ENCODE data around the gene CPT1B.

GRCh38 chr22:50625131-50625567 lies 46.9 kb upstream of the CPT1B start:
- TF ChIP-seq, protein P1, sequence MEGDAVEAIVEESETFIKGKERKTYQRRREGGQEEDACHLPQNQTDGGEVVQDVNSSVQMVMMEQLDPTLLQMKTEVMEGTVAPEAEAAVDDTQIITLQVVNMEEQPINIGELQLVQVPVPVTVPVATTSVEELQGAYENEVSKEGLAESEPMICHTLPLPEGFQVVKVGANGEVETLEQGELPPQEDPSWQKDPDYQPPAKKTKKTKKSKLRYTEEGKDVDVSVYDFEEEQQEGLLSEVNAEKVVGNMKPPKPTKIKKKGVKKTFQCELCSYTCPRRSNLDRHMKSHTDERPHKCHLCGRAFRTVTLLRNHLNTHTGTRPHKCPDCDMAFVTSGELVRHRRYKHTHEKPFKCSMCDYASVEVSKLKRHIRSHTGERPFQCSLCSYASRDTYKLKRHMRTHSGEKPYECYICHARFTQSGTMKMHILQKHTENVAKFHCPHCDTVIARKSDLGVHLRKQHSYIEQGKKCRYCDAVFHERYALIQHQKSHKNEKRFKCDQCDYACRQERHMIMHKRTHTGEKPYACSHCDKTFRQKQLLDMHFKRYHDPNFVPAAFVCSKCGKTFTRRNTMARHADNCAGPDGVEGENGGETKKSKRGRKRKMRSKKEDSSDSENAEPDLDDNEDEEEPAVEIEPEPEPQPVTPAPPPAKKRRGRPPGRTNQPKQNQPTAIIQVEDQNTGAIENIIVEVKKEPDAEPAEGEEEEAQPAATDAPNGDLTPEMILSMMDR (IDR thresholded peaks at IDR 0.05): no peak
- TF ChIP-seq POLR2A (IDR thresholded peaks at IDR 0.05): no peak

All from right lobe of liver (tissue), 4 donors.